CD4-positive, alpha-beta T cell treated with Interleukin-2 at 100 ng/mL for 4 hours (primary cell): ENCODE measurements around the gene STRA6.

Experiments used
- DNase-seq: peaks from one replicate; pipeline ENCODE4 v3.0.0-alpha.2; 2020; ENCODE audit warnings: low spot score

STRA6 gene

GRCh38 chr15:74132681-74133651 lies 69.6 kb downstream of the STRA6 start:
- DNase-seq = no peak

DNA sequence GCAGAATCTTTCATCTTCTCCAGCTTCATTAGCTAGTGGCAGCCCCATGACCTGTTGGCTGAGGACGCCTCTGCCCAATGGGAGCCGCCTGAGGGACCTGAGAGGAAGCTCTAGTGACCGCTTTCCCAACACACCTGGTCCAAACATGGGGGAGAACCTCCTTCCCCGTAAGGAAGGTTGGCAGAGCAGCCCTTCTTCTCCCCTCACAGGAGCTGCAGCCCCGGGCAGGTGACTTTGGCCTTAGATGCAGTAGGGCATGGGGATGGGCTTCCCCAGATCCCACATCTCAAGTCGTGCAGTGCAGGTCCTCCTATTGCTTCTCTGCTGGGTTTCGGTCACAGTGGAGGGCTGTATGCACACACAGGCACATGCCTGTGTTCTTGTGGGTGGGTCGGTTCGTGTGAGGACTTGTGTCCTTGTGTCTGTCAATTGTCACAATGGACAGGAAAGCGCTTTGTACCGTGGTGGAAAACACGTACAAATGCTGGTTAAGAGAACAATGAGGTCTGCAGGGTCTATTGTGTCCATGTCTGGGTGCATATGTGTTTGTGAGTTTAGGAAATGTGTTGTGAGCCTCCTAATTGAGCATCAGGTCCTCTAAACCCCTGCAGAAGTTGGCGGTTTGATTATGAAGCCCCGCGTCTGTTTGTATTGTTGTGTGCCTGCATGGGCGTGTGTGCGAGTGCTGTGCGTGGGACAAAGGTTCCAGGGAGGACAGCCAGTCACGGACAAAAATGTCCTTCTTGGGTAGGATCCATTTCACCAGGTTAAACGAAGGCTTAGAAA lies 70.8 kb downstream of the STRA6 start:
- DNase-seq = no peak

DNA sequence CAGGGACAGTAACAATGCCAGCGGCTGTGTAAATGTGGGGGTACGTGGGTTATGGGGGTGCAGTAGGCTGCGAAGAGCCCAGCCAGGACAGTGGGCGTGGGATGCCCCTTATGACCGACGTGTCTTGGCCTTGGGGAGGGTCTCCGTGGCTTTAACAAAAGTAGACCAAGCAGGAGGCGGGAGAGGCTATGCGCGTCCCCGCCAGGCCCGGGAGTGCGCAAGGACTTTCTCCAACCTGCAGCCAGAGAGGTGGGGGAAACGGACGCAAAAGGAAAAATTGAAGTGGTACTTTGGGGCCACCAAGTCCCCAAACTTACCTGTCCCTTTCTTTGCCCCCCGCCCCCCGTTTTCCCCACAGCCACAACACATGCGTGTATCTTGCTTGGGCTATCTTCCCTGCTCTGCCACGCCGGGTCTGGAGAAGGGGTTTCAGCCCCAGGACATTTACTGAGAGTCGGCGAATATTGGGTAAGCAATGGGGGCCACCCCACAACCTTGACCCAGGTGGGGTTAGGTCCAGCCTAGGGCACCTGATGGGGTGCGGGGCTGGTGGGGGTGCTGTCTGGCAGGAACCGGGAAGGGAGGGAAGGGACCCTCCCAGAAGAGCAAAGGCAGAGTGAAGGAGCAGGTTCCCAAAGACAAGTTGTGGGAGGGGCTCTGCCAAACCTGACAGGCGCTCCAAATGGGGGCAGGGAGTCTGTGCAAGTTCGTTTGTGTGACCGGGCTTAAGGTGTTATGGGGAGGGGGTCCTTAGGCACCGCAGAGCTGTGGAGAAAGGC lies 71.5 kb downstream of the STRA6 start:
- no peak for DNase-seq

- DNase-seq = no peak
Measured at GRCh38 chr15:74130155-74130848, 72.3 kb downstream of the STRA6 start, which contains the start of gene ISLR2. ISLR2 (plus strand) TSS chr15:74130586; CDS start chr15:74132755, 2,169 bp downstream.

- DNase-seq = no peak
Measured at GRCh38 chr15:74129586-74130154, 72.9 kb downstream of the STRA6 start.
